ENCODE data around the gene PRSS50. TPM values are rescaled to one million over a fixed set of nuclear protein-coding genes. Genes with fewer than 3 reads are reported as not detected.

Gene PRSS50
- total RNA-seq, 1 experiment from 2014 or later = not detected

DNA sequence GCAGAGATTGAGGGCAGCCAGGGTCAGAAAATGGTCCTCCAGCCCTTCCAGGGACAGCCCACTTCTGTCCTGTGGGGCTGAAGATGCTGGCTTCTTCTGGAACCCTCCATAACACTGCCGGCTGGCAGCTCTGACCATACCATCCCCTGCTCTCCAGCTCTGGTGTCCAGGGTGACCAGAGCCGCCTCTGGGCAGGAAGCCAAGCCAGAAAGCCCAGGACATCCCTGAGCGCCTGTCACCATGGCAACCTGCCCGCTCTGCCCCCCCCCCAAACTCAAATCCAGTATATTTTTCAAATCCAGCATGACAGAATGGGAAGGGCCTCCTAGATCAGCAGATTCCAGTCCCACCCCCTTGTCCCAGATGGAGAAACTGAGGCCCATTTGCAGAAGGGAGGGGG is 16.9 kb downstream of the PRSS50 start:
- H2AFZ ChIP-seq (ENCODE audit: low read depth, low read length, poor library complexity, severe bottlenecking) = no peak overlapping the region
- intact Hi-C loops (cut with micrococcal nuclease) = loop anchor here (10.0 kb wide), 1 partner anchor 1084 kb away; the partner anchor contains the start of gene SMARCC1
- BruUV-seq (replicated peaks) = no TSS peak
- no peak overlapping the region for H3K4me2 ChIP-seq (ENCODE audit: low read length)
- no peaks in the 10 kb centered on the region for H3K79me2 ChIP-seq (ENCODE audit: insufficient read depth, low read length)
- H3K27me3 ChIP-seq (ENCODE audit: insufficient read depth, low read length) = no peaks in the 10 kb centered on the region
- no peaks in the 10 kb centered on the region for H3K9me3 ChIP-seq (ENCODE audit: control insufficient read depth in 1 of 2, insufficient read depth in 1 of 2, low read depth in 1 of 2, low read length in 2 of 2)
- DNase-seq (ENCODE audit: low read depth, low spot score) (no peak), ATAC-seq (no peak)
- TF ChIP-seq POLR2AphosphoS5 (IDR thresholded peaks at IDR 0.05; ENCODE audit: low read depth, low read length) (no peak), SP1 (IDR thresholded peaks at IDR 0.05; ENCODE audit: low read depth) (no peak), EGR1 (IDR thresholded peaks at IDR 0.05; ENCODE audit: low read depth) (no peak), FOSL1 (IDR thresholded peaks at IDR 0.05; ENCODE audit: low read depth) (no peak), JUND (IDR thresholded peaks at IDR 0.05) (no peak), RAD21 (IDR thresholded peaks at IDR 0.05; ENCODE audit: low read depth) (no peak), EZH2 (IDR thresholded peaks at IDR 0.05) (no peak), ELF1 (IDR thresholded peaks at IDR 0.05; ENCODE audit: borderline replicate concordance, low read depth) (no peak), POLR2A (IDR thresholded peaks at IDR 0.05; ENCODE audit: borderline replicate concordance, extremely low read depth, insufficient read depth, insufficient read length) (no peak)
- TF ChIP-seq, protein P1, sequence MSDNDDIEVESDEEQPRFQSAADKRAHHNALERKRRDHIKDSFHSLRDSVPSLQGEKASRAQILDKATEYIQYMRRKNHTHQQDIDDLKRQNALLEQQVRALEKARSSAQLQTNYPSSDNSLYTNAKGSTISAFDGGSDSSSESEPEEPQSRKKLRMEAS (IDR thresholded peaks at IDR 0.05) = no peak
- TF ChIP-seq, protein P2, sequence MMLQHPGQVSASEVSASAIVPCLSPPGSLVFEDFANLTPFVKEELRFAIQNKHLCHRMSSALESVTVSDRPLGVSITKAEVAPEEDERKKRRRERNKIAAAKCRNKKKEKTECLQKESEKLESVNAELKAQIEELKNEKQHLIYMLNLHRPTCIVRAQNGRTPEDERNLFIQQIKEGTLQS (IDR thresholded peaks at IDR 0.05) = no peak
- TF ChIP-seq, protein P3, sequence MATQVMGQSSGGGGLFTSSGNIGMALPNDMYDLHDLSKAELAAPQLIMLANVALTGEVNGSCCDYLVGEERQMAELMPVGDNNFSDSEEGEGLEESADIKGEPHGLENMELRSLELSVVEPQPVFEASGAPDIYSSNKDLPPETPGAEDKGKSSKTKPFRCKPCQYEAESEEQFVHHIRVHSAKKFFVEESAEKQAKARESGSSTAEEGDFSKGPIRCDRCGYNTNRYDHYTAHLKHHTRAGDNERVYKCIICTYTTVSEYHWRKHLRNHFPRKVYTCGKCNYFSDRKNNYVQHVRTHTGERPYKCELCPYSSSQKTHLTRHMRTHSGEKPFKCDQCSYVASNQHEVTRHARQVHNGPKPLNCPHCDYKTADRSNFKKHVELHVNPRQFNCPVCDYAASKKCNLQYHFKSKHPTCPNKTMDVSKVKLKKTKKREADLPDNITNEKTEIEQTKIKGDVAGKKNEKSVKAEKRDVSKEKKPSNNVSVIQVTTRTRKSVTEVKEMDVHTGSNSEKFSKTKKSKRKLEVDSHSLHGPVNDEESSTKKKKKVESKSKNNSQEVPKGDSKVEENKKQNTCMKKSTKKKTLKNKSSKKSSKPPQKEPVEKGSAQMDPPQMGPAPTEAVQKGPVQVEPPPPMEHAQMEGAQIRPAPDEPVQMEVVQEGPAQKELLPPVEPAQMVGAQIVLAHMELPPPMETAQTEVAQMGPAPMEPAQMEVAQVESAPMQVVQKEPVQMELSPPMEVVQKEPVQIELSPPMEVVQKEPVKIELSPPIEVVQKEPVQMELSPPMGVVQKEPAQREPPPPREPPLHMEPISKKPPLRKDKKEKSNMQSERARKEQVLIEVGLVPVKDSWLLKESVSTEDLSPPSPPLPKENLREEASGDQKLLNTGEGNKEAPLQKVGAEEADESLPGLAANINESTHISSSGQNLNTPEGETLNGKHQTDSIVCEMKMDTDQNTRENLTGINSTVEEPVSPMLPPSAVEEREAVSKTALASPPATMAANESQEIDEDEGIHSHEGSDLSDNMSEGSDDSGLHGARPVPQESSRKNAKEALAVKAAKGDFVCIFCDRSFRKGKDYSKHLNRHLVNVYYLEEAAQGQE (IDR thresholded peaks at IDR 0.05; ENCODE audit: low read depth) = no peak
- no peaks in the 10 kb centered on the region for H4K20me1 ChIP-seq (ENCODE audit: insufficient read depth)
- ChIA-PET CTCF (no interaction called here), POLR2A (no interaction called here), RAD21 (ENCODE audit: low non-redundant PET in 1 of 2, low total read pairs in 2 of 2, uncharacterized antibody in 2 of 2, unreplicated experiment in 2 of 2) (no interaction called here)
- no peak overlapping the region for H3K27ac ChIP-seq (ENCODE audit: low read depth, low read length)
- no peaks in the 10 kb centered on the region for H3K36me3 ChIP-seq (ENCODE audit: control insufficient read depth in 1 of 2, insufficient read depth in 2 of 2, low read length in 2 of 2)
- no peaks in the 10 kb centered on the region for H3K9me2 ChIP-seq (ENCODE audit: insufficient read depth)
- H3K4me1 ChIP-seq (ENCODE audit: control insufficient read depth in 1 of 2, insufficient read depth in 2 of 2, low read length in 2 of 2) = peaks cover 0 to 15% of the 10 kb centered on the region in 2 experiments; a peak in 2 of 4 replicates
- no peak overlapping the region for H3K4me3 ChIP-seq (replicated peaks in 1 of 2; ENCODE audit: low read depth in 1 of 2, low read length in 2 of 2)
- H3K9ac ChIP-seq (ENCODE audit: low read length) = no peak overlapping the region
